Activated T-cell treated with anti-CD3 and anti-CD28 coated beads, Interleukin-2, amount 50 U/mL, for 1 hour (primary cell): ENCODE results near the gene OR10V1.

Source experiments
- DNase-seq: peaks from one replicate; pipeline ENCODE4 v3.0.0-alpha.2; 2020

The OR10V1 gene

DNA sequence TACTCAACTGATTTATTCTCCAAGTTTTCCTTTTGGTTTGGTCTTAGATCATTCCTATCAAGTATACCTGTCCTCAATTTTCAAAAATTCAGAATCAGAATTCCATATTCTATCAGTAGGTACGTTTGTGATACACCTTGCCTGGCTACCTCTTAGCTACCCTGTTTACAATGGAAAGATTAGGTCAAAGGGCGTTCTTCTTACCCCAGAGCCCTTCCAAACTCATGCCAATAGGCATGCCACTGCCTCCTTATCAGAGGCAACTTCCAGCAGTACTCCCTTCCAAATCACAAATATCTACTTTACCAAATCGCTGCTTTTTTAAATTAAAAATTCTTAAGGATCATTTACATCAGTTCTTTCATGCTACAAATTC is 45.8 kb downstream of the OR10V1 start:
- no peak for DNase-seq

DNA sequence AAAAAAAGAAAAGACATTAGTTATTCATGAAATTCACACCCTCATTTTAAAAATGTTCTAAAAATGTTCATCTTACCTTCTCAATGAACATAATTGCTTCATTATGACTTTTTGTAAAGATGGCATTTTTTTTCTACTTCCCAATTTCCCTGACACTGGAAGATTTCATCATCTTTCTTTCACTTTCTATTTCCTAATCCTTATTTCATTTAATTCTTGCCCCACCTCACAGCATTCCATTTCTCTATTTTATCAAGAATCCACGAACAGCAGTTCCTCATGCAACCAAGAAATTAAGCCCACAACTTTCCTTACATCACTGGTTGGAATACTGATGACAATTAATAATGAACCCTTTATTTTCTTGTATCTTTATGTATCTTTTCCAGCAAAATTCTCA is 46.7 kb downstream of the OR10V1 start:
- DNase-seq: no peak
